OCI-LY3 (cell line): ENCODE measurements around the gene STARD3.

Experiments used
- H2AFZ ChIP-seq: fragments of 200-600, 300-600 bp; shearing (Covaris generic); 2 replicates; pipeline ENCODE4 v1.6.0; 2014; ENCODE audit warnings: antibody characterized with exemption, low read depth, low read length
- H3K27ac ChIP-seq: fragments of 200-600, 300-600 bp; sonication (generic); 2 replicates; pipeline ENCODE4 v1.5.1; 2014; ENCODE audit warnings: mild to moderate bottlenecking, low read length, moderate library complexity, mixed read lengths
- H3K27me3 ChIP-seq: fragments of 200-600, 300-600 bp; sonication (generic); 2 replicates; pipeline ENCODE4 v1.6.1; 2014; ENCODE audit warnings: low read depth, low read length, mixed read lengths
- H3K36me3 ChIP-seq: fragments of 200-600, 300-600 bp; sonication (generic); replicated peaks from 2 replicates; pipeline ENCODE3; 2014; ENCODE audit warnings: low read depth, low read length, mixed read lengths
- H3K4me1 ChIP-seq: fragments of 300-600, 200-600 bp; sonication (generic); 2 replicates; pipeline ENCODE4 v1.6.1; 2014; ENCODE audit warnings: low read length, mixed read lengths
- H3K4me2 ChIP-seq: fragments of 200-600, 300-600 bp; sonication (generic); 2 replicates; pipeline ENCODE4 v1.6.1; 2014; ENCODE audit warnings: low read length, mixed read lengths
- H3K4me3 ChIP-seq: fragments of 300-600, 200-600 bp; sonication (generic); 2 replicates; pipeline ENCODE4 v1.5.1; 2014; ENCODE audit warnings: antibody characterized with exemption, mild to moderate bottlenecking, low read length, moderate library complexity
- H3K79me2 ChIP-seq: fragments of 300-600, 200-600 bp; shearing (Covaris generic); 2 replicates; pipeline ENCODE4 v1.6.1; 2014; ENCODE audit warnings: mild to moderate bottlenecking, low read length, mixed read lengths
- H3K9ac ChIP-seq: fragments of 300-600, 200-600 bp; shearing (Covaris generic); 2 replicates; pipeline ENCODE4 v1.6.0; 2014; ENCODE audit warnings: mild to moderate bottlenecking, low read length, moderate library complexity
- H3K9me3 ChIP-seq: fragments of 200-600, 300-600 bp; shearing (Covaris generic); 2 replicates; pipeline ENCODE4 v1.6.1; 2014; ENCODE audit warnings: low read length, mixed read lengths; ENCODE audit not compliant: insufficient read depth
- H4K20me1 ChIP-seq: fragments of 200-600, 300-600 bp; sonication (generic); 2 replicates; pipeline ENCODE4 v1.6.1; 2016; ENCODE audit warnings: low read length, mixed read lengths; ENCODE audit not compliant: insufficient read depth
- EZH2phosphoT487 ChIP-seq: fragments of 200-600 bp; shearing (Covaris generic); IDR thresholded peaks from 2 replicates; pipeline ENCODE4 v1.6.1; 2018; ENCODE audit warnings: antibody characterized with exemption, mixed run types, low read depth
- TF ChIP-seq, protein P1 (sequence below): fragments of 200-600, 300-600 bp; sonication (generic); IDR thresholded peaks from 2 replicates; pipeline ENCODE4 v1.5.1; 2014; ENCODE audit warnings: antibody characterized with exemption, low read length, low read depth

The STARD3 gene

DNA sequence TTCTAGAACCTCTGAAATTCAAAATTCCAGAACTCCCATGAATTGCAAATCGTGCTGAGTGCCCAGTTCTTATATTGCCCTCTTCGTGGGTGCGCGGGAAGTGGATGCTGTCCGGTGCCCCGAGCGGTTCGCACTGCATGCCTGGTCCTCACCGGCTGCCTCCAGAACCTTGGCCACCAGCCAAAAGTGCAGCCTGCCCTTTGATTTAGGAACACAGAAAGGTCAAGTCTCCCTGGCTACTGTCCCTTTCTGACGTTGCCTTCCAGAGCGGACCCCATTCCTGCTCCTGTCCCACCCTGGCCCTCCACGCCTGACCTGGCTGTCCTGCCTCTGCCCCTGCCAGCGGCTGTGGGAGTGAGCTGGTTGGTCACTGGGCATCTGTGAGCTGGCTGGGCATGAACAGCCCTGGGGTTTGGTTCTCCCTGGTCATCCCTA, 38.9 kb upstream of the STARD3 start:
- H4K20me1 ChIP-seq = peaks cover 7% of the 10 kb centered on the region; the same call in 1 of the 2 replicates
- TF ChIP-seq, protein P1, sequence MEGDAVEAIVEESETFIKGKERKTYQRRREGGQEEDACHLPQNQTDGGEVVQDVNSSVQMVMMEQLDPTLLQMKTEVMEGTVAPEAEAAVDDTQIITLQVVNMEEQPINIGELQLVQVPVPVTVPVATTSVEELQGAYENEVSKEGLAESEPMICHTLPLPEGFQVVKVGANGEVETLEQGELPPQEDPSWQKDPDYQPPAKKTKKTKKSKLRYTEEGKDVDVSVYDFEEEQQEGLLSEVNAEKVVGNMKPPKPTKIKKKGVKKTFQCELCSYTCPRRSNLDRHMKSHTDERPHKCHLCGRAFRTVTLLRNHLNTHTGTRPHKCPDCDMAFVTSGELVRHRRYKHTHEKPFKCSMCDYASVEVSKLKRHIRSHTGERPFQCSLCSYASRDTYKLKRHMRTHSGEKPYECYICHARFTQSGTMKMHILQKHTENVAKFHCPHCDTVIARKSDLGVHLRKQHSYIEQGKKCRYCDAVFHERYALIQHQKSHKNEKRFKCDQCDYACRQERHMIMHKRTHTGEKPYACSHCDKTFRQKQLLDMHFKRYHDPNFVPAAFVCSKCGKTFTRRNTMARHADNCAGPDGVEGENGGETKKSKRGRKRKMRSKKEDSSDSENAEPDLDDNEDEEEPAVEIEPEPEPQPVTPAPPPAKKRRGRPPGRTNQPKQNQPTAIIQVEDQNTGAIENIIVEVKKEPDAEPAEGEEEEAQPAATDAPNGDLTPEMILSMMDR = no peak
- TF ChIP-seq EZH2phosphoT487 = no peak
- no peak overlapping the region for H3K9ac ChIP-seq
- H3K36me3 ChIP-seq = no peaks in the 10 kb centered on the region
- no peak overlapping the region for H3K4me3 ChIP-seq
- H3K4me1 ChIP-seq = no peaks in the 10 kb centered on the region
- peaks cover 48% of the 10 kb centered on the region for H3K27me3 ChIP-seq
- no peaks in the 10 kb centered on the region for H3K9me3 ChIP-seq
- H3K4me2 ChIP-seq = no peak overlapping the region
- no peaks in the 10 kb centered on the region for H3K79me2 ChIP-seq
- H2AFZ ChIP-seq = no peak overlapping the region
- no peak overlapping the region for H3K27ac ChIP-seq

DNA sequence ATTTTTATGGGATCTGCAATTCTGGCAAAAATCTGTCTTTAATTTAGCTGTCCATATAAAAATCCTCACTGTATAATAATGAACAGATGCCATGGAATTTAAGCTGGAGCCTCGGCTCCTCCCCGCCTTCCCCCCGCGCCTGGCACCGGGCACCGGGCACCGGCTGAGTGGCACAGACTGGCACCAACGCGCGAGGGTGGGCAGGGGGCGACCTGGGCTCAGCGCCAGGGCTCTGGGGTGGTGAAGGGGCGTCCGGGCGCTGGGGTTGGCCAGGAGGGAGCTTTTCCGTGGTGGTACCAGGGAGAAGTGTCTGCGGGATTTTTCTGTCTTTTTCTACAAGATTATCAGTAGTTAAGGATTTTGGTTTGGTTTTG, 38.3 kb upstream of the STARD3 start:
- no peaks in the 10 kb centered on the region for H3K36me3 ChIP-seq
- peaks cover 53% of the 10 kb centered on the region for H3K27me3 ChIP-seq
- H3K27ac ChIP-seq = no peak overlapping the region
- TF ChIP-seq EZH2phosphoT487 = no peak
- TF ChIP-seq, protein P1 = no peak
- H3K4me2 ChIP-seq = no peak overlapping the region
- H3K79me2 ChIP-seq = no peaks in the 10 kb centered on the region
- peaks cover 5% of the 10 kb centered on the region for H3K4me1 ChIP-seq
- H4K20me1 ChIP-seq = 0 out of 2 replicates have a peak, but pooled peaks cover 3% of the 10 kb centered on the region
- H2AFZ ChIP-seq = no peak overlapping the region
- H3K9ac ChIP-seq = no peak overlapping the region
- no peak overlapping the region for H3K4me3 ChIP-seq
- H3K9me3 ChIP-seq = no peaks in the 10 kb centered on the region

DNA sequence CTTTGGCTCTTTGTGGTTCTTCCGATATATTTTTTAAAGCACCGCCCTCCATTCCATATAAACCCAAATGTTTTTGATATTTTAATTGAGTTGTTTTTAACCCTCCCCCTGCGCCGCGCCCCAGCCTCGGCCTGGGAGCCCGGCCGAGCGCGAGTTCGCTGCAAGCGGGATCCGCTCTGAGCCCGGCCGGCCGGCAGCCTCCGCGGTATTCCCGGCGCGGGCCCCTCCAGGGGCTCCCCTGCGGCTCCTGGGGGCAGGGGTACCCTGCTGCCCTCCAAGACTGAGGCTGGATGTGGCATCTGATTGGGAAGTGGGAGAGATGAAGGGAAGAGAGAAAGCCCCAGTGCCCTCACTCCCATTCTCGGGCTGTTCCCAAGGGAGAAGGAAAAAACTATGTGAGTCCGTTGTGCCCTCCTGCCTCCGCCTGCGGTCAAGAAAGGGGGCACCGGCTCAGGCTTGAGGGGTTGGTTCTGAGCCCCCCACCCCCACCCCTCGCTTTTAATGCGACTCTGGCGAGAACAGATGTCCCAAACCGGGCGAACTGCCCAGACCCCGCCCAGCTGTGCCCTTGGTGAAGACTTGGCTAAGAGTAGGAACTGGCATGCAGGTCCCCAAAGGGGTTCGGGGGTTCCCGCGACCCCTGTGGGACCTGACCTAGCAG, 37.8 kb upstream of the STARD3 start:
- Histone ChIP-seq H3K4me3 (no peak overlapping the region), H3K9ac (no peak overlapping the region), H3K9me3 (no peaks in the 10 kb centered on the region), H4K20me1 (0 out of 2 replicates have a peak, but pooled peaks cover 3% of the 10 kb centered on the region), H2AFZ (no peak overlapping the region), H3K79me2 (no peaks in the 10 kb centered on the region), H3K27me3 (peaks cover 58% of the 10 kb centered on the region), H3K27ac (no peak overlapping the region), H3K4me1 (peaks cover 10% of the 10 kb centered on the region), H3K4me2 (no peak overlapping the region), H3K36me3 (no peaks in the 10 kb centered on the region)
- TF ChIP-seq, protein P1 = no peak
- TF ChIP-seq EZH2phosphoT487 = no peak

DNA sequence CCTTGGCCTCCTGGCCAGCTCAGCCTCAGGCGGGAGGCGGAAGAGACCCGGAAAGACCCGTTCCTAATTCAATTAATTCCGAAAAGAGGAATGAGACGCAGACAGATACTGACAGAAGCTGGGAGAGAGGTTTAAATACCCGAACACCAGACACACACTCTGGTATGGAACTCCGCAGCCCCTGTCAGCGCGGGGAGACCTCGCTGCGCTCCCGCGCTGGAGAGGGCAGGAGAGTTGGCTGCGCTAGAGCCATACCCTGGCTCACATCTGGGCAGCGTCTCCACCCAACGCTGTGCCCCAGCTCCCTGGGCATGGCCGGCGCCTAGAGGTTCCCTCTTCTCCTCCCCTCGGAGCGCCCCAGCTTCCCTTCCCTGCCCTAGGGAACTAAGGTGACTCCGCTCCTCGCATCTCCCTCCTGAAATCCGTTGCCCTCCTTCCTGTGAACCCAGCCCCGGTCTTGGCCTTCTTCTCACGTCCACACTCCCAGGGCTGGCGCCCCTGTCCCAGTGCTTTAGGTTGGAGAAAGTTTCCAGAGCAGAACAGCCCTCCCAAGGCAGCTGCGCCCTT, 37.2 kb upstream of the STARD3 start:
- Histone ChIP-seq H3K4me1 (peaks cover 14% of the 10 kb centered on the region), H2AFZ (no peak overlapping the region), H3K4me2 (no peak overlapping the region), H3K9me3 (no peaks in the 10 kb centered on the region), H4K20me1 (0 out of 2 replicates have a peak, but pooled peaks cover 3% of the 10 kb centered on the region), H3K27me3 (peaks cover 61% of the 10 kb centered on the region), H3K27ac (no peak overlapping the region), H3K79me2 (no peaks in the 10 kb centered on the region), H3K9ac (no peak overlapping the region), H3K4me3 (no peak overlapping the region), H3K36me3 (no peaks in the 10 kb centered on the region)
- no peak for TF ChIP-seq EZH2phosphoT487
- TF ChIP-seq, protein P1 = no peak
